CD4-positive, alpha-beta T cell treated with Interleukin-4 for 1 hour (primary cell): ENCODE results near the gene TSR1.

Source experiments
- DNase-seq, 2 donors: peaks; one replicate each; pipeline ENCODE4 v3.0.0-alpha.2; 2020 to 2022

The TSR1 gene

DNA sequence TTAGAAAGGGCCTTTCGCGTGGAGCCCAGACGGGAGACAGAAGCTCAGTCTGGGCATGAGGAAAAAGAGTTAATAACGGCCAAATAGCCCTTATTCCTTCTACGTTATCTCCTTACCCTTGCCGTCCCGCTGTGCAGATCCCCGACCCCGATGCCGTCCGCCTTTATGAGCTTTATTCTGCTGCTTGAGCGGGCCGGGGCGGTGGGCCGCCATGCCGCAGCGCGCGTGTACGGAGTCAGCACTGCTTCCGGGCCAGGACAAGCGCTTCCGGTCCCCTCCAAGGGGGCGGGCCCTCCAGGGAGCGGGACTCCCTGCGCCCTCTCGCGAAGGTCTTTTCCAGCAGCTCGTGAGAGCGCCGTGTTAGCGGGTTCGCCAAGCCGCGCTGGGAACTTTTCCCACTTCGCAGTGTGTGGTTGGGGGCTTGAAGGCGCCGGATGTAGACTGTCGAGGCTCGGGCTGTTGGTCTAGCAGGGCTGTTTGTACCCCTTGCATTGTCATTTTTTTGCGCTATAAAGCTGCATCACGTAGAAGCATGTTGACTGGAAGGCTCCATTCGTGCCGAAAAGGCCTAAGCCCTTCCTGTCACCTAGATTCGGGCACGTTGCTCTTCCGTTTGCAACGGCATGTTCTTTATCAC, at the start of gene TSR1:
Gene TSR1 (minus strand): TSS at position 243 of the 637 bp plus-strand sequence. CDS start 30 bp downstream, at position 213.
- peak; percentile 83 to 85 for DNase-seq

DNA sequence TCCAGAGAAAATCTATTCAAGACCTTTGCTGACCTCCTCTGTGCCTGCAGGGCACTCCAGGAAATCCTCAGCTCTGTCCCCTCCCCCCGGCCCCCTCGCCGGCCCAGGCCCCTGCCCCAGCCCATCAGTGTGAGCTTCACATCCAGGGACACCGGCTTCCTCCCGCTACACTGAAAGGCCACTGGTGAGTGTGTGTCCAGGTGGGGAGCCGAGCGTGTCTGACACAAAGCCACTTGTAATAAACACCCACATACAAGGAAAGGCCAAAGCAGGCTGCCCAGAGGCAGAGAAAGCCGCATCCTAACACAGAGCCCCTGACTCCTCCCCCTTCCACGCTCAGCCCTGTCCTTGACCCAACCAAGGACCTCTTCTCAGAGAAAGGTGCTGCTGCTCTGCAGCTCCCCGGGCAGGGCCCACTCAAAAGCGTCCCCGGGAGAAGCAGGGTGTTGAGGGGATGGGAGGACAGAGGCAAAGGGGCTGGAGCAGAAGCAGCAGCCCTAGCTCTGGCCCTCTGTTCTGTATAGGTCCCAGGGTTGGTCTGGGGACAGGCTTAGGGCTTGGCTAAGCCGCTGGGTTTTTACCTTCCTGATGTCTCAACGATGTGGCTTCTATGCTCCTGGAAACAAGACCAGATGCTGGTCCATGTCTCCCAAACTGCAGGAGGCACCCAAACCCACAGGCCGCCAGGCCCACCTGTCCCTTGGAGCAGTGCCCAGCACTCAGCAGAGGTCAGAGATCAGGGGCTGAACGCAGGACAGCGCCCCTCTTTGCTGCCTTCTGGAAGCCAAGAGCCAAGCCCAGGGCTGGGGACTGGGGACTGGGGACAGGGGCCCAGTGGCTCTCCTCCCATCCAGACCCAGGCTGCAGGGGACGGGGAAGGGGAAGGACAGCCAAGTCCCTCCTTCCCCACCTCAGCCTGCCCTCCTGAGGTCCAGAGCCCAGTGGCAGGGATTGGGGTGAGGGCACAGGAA, 49.3 kb upstream of the TSR1 start:
- DNase-seq = no peak

DNA sequence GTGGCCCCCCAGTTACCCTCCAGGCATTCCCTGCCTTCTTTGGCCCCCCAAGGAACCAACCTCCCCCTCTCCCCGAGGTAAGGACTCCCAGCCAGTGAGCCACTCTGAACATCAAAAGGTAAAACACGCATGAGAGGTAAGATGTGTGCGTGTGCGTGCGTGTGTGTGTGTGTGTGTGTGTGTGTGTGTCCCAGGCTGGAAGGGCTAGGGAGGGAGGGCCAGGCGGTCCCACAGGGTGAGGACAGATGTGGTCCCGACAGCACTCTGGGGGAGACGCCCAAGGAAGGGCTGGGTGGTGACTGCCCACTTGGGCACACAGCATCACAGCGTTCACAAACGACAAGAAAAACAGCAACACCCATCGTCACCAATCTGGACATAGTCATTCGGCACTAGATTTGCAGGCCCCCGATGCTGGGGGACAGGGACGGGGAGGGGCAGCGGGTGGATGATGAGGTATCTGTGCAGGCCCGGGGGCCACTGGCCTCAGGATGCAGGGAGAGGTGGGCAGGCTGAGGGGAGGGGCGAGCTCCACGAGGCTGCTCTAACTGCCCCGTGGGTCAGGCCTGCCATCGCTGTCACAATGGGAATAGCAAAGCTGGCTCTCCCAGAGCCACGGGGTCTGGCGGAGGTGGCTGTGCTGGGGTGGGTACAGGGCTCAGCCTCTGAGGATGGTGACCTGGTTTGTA, 48.3 kb upstream of the TSR1 start:
- DNase-seq = no peak

DNA sequence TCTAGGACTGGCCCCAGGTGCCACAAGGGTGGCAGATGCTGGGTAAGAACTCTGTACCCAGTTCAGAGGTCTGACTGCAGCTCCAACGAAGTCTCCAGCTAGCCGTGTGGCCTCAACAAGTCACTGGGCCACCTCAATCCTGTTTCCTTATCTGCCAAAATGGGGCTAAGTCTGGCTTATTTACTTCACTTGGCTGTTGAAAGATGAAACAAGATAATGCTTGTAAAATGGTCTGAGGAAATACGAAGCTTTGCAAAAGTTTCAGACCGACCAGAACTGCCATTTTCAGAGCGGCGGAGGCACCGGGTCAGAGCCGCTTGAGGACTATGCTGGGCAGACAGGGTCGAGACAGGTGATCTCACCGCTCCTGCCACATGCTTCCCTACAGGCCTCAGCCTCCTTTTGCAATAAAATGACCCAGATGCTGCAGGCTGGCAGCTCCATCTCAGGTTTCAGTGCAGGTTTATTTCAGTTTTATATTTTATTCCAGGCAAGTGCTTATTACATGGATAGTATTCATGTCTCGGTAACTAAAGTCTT, 47.4 kb upstream of the TSR1 start:
- DNase-seq = no peak

DNA sequence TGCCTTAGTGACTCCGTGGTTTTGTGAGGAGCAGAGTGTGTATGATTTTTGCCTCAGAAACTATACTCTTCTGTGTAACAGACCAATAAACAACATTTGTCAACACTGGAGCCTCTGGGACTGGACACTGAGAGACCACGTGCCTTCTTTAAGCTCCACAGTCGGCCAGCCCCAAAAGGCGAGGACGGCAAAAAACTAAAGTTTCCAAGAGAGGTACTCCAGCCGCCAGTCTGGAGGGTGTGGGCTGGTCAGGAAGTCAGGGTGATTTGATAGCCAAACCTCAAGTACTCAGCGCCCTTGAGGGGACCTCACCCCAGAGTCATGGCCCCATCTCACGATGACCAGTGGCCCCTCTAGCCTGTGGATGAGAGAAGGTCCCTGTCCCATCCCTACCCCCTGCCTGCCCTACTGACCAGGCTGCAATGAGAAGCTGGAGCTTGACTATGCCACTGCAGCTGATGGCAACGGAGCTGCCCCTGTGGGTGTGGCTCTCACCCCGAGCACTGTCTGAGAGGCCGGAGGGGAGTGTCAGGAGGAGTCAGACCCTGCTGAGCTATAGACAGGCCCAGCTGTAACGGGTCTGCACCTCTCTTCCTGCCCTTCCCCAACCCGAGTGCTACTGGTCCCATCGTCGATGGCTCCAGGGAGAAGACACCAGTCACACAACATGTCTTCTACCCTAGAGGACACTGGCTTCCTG, 44.8 kb upstream of the TSR1 start:
- DNase-seq = no peak

DNA sequence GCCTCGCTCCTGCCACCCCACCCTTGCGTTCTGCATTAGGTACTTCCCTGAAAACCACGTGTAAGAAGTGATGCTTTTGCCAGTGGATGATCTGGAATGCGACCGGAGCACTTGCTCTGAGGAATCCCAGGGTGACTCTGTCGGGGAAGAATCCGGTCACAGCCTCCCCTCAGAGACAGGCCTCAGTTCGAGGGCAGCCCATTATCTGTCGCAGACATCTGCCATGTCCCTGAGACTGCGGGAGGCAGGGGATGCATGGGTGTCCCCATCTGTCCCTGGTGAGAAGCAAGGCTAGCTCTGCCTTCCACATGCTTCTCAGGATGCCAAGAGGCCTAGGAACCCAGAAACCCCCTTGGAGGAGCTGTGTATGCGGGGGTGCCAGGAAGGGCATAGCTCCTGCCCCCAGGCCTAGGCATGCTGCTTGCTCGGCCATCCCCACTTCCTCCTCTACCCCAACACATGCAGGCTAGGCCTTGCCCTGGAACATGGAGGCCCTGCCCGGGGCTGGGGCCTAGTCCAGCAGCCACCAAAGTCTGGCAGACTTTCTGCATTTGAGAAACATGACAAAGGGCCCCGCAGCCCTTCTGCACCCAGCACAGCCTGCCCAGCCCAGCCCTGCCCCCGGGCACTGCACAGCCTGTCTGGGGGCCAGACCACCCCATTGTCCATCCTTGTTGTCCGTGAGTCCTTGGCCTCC, 44.1 kb upstream of the TSR1 start:
- DNase-seq = no peak

DNA sequence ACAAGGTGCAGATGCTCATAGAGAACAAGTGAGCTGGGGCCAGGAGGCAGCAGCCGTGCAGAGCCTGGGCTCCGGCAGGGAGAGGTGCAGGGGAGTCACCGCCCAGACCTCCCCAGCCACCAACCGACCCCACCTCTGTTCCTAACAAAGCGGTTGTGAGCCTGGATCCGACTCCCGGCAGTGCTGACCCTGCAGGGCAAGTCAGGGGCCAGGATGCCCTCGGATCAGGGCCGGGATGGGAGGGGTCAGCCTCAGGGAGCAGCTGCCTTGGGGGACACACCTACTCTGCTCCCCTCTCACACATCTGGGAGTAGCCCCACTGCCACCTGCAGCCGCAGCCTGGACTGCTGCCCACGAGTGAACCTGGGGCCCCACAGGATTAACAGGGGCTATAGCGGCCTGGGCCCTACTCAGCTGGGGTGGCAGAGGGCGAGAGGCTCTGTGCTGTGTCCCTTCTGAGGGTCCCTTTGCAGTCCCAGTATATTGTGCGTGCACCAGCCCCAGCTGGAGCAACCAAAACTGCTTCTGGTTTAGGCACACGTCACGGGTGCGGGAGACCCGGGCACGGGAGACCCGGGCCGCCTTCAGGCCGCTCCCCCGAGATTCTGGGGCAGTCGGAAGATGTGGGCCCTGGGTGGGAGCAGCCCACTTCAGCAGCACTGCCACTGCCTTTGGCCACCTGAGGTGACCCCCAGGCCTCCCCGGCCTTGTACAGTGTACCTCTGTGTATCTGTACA, 43.4 kb upstream of the TSR1 start:
- no peak for DNase-seq

DNA sequence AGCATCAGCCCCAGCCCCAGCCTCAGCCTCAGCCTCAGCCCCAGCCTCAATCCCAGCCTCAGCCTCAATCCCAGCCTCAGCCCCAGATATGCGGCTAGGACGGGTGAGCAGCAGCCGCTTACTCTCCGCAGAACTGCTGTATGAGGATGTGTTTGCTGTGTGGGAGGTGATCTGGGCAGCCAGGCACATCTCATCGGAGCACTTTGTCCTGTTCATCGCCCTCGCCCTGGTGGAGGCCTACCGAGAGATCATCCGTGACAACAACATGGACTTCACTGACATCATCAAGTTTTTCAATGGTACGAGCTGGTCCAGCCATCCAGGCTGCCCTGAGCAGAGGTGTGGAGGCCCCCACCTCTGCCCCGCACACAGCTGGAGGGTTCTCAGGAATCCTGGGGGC, 42.6 kb upstream of the TSR1 start:
- no peak for DNase-seq

DNA sequence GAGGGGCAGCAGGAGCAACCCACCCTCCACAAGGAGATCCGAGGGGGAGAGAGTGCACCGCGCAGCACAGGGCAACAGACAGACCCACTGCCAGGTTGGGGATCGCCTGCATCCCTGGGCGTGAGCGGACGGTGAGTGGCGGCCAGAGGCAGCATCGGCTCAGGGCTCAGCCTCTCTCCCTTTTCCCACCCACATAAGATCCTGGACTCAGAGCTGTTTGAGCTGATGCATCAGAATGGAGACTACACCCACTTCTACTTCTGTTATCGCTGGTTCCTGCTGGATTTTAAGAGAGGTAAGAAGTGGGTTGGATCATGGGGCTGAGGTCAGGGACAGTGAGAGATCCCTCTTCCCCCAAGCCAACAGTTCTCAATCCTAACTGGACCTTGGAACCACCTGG, 41.4 kb upstream of the TSR1 start:
- DNase-seq = no peak

DNA sequence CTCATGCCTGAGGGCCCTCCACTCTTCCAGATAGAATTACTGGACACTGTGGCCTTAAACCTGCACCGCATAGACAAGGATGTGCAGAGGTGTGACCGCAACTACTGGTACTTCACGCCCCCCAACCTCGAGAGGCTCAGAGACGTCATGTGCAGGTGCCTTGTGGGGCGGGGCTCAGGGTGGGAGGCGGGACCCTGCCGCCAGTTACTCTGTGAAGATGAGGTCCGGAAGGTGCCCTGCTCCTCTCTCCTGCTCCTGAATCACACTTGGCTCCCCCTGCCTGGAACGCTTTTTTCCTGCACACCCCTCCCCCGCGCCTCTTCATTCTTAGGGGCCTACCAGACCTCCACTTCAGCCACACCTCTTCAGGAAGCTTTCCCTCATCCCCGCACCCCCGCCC, 39.9 kb upstream of the TSR1 start:
- DNase-seq = no peak

DNA sequence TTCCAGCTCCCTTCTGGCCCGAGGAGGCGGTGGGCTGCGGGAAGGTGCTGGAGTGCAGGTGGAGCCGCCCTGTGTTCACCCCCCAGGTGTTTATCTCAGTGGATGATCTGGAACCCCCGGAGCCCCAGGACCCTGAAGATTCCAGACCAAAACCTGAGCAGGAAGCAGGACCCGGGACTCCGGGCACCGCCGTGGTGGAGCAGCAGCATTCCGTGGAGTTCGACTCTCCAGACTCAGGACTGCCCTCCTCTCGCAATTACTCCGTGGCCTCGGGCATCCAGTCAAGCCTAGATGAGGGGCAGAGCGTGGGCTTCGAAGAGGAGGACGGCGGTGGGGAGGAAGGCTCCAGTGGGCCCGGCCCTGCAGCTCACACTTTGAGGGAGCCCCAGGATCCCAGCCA, 39.1 kb upstream of the TSR1 start:
- DNase-seq = no peak

DNA sequence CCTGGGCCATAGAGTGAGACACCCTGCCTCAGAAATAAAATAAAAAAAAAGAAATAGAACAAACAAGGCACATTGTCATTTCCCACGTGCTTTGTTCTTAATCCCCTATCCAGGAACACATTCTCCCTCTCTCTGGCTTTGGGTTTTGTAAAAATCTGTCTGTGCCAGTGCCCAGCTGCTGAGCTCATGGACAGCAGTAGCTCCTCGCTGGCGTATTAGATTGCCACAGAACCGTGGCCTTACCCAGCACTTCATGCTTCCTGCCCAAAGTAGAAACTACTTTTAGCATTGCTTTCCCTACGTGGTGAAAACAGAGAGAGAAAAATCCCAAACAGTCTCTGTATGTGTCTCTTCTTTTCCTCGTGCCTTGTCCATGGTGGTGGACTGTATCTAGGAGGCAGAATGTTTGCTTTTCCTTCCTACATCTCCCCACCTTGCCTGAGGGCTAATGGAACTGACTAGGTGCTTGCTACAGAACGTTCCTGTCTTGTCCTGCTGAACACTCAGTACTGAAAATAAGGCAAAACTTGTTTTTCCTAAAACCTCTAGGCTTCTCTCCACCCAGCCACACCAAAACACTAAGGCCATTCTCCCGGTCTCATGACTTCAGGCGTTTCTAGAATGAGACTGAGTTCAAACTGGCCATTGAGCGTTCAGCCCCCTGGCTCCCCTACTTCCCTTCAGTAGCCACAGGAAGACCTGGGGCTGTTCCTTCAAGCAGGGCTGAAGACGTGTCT, 38.5 kb upstream of the TSR1 start:
- DNase-seq = no peak

DNA sequence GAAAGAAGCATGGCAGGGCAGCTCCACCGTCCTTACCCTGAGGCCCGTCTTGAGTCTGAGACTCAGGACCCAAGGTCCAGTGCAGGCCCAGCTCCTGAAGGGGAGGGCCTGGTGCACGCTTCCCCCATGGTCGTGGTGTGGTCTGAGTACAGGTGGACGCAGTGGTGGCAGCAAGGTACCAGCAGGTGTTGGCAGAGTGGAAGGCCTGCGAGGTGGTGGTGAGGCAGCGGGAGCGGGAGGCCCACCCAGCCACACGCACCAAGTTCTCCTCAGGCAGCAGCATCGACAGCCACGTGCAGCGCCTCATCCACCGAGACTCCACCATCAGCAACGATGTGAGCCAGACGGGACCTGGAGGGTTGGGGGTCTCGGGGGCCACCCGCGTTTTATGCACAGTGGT, 36.9 kb upstream of the TSR1 start:
- no peak for DNase-seq

DNA sequence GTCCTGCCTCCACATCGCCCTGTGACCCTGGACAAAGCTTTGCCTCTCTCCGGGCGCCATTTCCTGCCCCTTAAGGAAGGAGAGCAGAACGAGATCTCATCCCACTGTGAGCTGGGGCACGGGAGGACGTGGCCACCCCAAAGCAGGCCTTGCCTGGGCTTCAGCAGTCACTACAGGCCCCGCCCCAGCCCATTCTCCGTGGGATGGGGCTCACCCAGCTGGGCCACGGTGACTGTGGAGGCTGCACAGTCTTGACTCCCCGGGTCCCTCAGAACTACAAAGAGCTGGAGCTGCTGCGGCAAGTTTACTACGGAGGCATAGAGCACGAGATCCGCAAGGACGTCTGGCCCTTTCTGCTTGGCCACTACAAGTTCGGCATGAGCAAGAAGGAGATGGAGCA, 36.4 kb upstream of the TSR1 start:
- DNase-seq = no peak

DNA sequence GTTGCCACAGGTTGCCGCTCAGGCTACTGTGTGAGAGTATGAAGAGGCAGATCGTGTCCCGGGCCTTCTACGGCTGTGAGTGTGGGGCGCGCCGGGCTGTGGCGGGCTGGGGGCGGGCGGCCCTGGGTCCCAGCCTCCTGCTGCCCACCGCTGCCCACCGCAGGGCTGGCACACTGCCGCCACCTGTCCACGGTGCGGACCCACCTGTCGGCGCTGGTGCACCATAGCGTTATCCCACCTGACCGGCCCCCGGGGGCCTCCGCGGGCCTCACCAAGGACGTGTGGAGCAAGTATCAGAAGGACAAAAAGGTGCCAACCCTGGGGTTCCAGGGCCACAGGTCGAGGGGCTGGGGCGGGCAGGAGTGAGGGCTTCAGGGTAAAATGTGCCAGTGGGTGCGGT, 35.9 kb upstream of the TSR1 start:
- no peak for DNase-seq

DNA sequence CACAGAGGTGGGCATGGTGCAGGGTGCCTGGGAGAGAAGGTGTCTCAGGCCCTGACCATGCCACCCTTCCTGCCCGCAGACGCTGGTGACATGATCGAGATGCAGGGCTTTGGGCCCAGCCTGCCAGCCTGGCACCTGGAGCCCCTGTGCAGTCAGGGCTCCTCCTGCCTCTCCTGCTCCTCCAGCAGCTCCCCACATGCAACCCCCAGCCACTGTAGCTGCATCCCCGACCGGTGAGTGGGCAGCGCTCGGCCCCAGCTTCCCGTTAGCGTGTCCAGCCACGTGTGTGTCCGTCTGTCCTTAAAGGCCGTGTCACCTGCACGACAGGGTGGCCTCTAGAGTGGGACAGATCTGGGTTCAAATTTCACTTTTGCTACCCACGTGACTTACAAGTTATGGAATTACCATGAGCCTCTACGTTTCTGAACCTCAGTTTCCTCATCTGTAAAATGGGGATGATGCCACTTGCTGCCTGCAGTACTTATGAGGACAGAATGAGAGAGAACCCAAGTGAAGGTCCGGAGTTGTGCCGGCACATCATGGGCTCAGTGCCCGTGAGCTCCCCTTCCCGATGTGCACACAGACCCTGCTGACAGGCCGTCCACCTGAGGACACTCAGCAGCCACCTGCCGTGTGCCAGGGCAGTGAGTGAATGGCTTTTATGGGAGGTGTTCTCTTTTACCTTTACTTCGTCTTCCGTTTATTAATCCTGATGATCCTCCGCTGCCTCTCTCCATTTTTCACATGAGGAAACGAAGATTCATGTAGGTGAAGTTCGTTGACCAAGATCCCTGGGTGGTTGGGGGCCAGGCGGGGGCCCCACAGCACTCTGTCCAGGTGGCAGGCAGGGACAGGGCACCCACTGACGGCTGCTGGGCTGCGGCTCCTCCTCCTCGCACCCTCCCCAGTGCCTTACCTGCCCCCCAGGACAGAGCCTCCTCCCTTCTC, 35.2 kb upstream of the TSR1 start:
- no peak for DNase-seq

DNA sequence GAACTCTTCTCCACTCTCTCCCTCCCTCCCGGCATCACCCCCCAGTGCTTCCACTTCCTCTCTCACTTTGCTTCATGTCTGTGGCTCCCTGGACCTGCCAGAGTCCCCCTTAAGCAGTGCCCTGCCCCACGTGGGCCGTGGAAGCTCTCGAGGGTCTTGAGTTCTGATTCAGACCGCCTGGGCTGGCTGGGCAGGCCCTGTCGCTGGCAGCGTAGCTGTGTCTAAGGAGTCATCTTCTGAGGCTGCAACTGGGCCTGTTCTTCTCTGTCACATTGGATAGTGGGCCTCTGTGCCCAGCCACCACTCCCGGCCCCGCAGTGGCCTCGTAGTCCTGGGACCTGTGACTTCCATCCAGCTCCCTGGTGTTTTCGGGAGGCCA, 33.9 kb upstream of the TSR1 start:
- no peak for DNase-seq

DNA sequence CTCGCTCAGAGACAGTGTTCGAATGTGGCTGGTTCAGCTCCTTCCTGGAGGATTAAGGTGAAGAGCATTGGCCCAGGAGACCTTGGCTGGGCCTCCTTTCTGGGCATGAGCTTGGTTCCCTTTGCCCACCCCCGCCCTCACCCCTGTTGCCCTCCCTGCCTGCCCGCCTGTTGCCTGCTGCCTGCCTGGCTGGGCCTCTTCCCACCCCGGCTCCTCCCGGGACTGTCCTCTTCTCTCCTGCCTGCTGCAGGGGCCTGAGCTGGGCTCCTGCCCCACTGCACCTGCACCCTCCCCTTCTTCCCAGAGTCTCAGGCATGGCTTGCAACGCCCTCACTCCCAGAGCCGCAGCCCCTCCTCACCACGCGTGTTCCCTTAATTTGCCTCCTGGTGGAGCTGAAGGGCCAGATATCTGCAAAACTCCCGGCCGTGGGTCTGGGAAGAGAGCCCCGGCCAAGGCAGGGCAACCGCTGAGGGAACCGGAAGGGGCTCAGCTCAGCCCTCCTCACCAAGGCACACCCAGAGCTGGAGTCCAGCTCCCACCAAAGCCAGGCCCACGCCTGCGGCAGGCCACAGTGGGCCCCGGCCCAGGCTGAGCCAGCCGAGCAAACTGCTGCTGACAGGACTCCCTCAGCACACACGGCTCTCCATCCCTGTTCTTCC, 33.4 kb upstream of the TSR1 start:
- no peak for DNase-seq

DNA sequence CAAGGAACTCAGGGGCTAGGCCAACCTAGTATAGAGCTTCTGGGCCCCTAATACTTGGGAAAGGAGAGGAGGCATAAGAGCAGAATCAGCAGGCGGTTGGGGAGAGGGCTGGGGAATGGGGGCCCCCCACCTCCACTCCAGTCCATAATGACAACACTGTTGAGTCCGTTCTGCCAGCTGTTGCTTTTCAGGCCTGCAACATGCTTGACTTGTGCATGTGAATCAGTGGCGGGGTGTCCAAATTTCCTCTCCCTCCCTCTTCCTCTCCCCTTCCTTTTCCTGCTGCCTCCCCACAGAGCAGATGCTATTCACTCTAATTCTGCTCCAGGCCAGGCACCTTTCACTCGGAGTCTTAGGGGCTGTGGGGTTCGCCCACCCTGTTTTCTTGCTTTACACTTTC, 32.8 kb upstream of the TSR1 start:
- DNase-seq = no peak
